Prostate gland (tissue), 2 donors: ENCODE results near the gene DCST1. TPM values are rescaled to one million over a fixed set of nuclear protein-coding genes. Genes with fewer than 3 reads are reported as not detected.

Source experiments
- DNase-seq: peaks from one replicate; pipeline ENCODE4 v3.0.0-alpha.2; 2019; ENCODE audit warnings: low spot score
- H3K27ac ChIP-seq, 2 donors: fragments of 200-600 bp; sonication (generic); 2 replicates each; pipeline ENCODE4 v1.5.1; 2017 to 2019
- H3K27me3 ChIP-seq: fragments of 200-600 bp; sonication (generic); replicated peaks from 2 replicates; pipeline ENCODE4 v1.5.1; 2019; ENCODE audit not compliant: insufficient read depth
- H3K36me3 ChIP-seq, 2 donors: fragments of 200-600 bp; sonication (generic); 1 replicate in 1 of 2; 2 replicates in 1 of 2; pipeline versions ENCODE4 v1.5.1 to v1.8.1; 2017 to 2019
- H3K4me1 ChIP-seq: fragments of 200-600 bp; sonication (generic); replicated peaks from 2 replicates; pipeline ENCODE4 v1.5.1; 2019
- H3K4me3 ChIP-seq, 2 donors: fragments of 200-600 bp; sonication (generic); 2 replicates each; pipeline ENCODE4 v1.5.1; 2017 to 2019
- H3K9me3 ChIP-seq: fragments of 200-600 bp; sonication (generic); 2 replicates; pipeline ENCODE4 v1.5.1; 2017
- CTCF ChIP-seq, 4 experiments: fragments of 200-600 bp in 2 of 4; fragments of 450-650 bp in 2 of 4; sonication (generic) in 2 of 4; IDR thresholded peaks; 1 replicate in 3 of 4; 2 replicates in 1 of 4; pipeline ENCODE4 v1.5.1; 2016 to 2019; ENCODE audit warnings: antibody characterized with exemption in 4 of 4, mild to moderate bottlenecking in 2 of 4, moderate library complexity in 2 of 4
- POLR2A ChIP-seq: fragments of 450-650 bp; IDR thresholded peaks from one replicate; pipeline ENCODE4 v1.6.1; 2016; ENCODE audit warnings: antibody characterized with exemption, mild to moderate bottlenecking
- POLR2AphosphoS5 ChIP-seq: sonication (generic); formaldehyde crosslinking; IDR thresholded peaks from one replicate; pipeline ENCODE4 v1.6.1; 2017; ENCODE audit warnings: antibody characterized with exemption
- WGBS: methylation state at CpG from one replicate; pipeline ENCODE4 v1.1.5; 2018; 5-methylcytosine and 5-hydroxymethylcytosine counted together
- intact Hi-C: fragments of 100-400 bp; cut with DNase I; formaldehyde crosslinking; loops from one replicate; pipeline ENCODE4 v1.14.2; 2022
- total RNA-seq, 2 donors: library from RNA; depleted of rRNA; stranded (reverse); fragments of >200 nt; gene quantifications; one replicate each; pipeline ENCODE4 v1.1.0, GENCODE V29; 2016

DCST1 gene
- total RNA-seq, 2 donors from 2014 or later, result 0.51 TPM; not detected in 1

GRCh38 chr1:155004352-155005075, 29.1 kb upstream of the DCST1 start:
- Histone ChIP-seq H3K4me3 (peak overlapping the region; percentile 68 to 97), H3K9me3 (no peaks in the 10 kb centered on the region), H3K36me3 (no peaks in the 10 kb centered on the region), H3K27me3 (no peaks in the 10 kb centered on the region), H3K4me1 (peaks cover 32% of the 10 kb centered on the region), H3K27ac (peak overlapping the region; percentile 100)
- 21% methylated on average over 5 of the region's 5 CpGs for WGBS
- TF ChIP-seq POLR2AphosphoS5, result no peak
- peak; percentile 7 for TF ChIP-seq POLR2A
- no peak for DNase-seq
- intact Hi-C loops, result no loop called here

GRCh38 chr1:155005076-155006011, 28.3 kb upstream of the DCST1 start:
- DNase-seq, result peak; percentile 93
- peak overlapping the region; percentile 68 to 97 for H3K4me3 ChIP-seq

GRCh38 chr1:155006601-155007101, 27.0 kb upstream of the DCST1 start:
- intact Hi-C loops, result no loop called here
- 52% methylated on average over 2 of the region's 2 CpGs for WGBS
- DNase-seq, result no peak
- TF ChIP-seq POLR2AphosphoS5, result no peak
- TF ChIP-seq CTCF (IDR thresholded peaks at IDR 0.05), result no peak
- no peak for TF ChIP-seq POLR2A
- no peaks in the 10 kb centered on the region for H3K36me3 ChIP-seq
- H3K4me1 ChIP-seq, result peaks cover 43% of the 10 kb centered on the region
- H3K27me3 ChIP-seq, result no peaks in the 10 kb centered on the region
- peak overlapping the region in 1 of 2 donors; percentile 51 for H3K4me3 ChIP-seq
- no peaks in the 10 kb centered on the region for H3K9me3 ChIP-seq
- H3K27ac ChIP-seq, result peak overlapping the region; percentile 100

More at GRCh38 chr1:155005076-155006011, 28.3 kb upstream of the DCST1 start:
- no peaks in the 10 kb centered on the region for H3K9me3 ChIP-seq
- H3K36me3 ChIP-seq, result no peaks in the 10 kb centered on the region
- H3K27ac ChIP-seq, result peak overlapping the region; percentile 100
- 32% methylated on average over 17 of the region's 17 CpGs for WGBS
- H3K4me1 ChIP-seq, result peaks cover 31% of the 10 kb centered on the region
- no peaks in the 10 kb centered on the region for H3K27me3 ChIP-seq
- TF ChIP-seq POLR2A, result peak; percentile 50
- peak in 1 of 4 experiments; percentile 6 for TF ChIP-seq CTCF (IDR thresholded peaks at IDR 0.05)
- peak; percentile 81 for TF ChIP-seq POLR2AphosphoS5
- intact Hi-C loops, result no loop called here

- WGBS, result 41% methylated on average over 4 of the region's 6 CpGs
- Histone ChIP-seq H3K27me3 (no peaks in the 10 kb centered on the region), H3K4me1 (peaks cover 46% of the 10 kb centered on the region), H3K27ac (peak overlapping the region; percentile 100), H3K36me3 (no peaks in the 10 kb centered on the region), H3K9me3 (no peaks in the 10 kb centered on the region), H3K4me3 (peak overlapping the region; percentile 32 to 51)
- DNase-seq, result peak; percentile 69
- TF ChIP-seq POLR2AphosphoS5 (peak; percentile 59), POLR2A (no peak), CTCF (IDR thresholded peaks at IDR 0.05) (no peak)
- intact Hi-C loops, result no loop called here
Observed at GRCh38 chr1:155007251-155007828, 26.3 kb upstream of the DCST1 start.
